WTC11 (cell line): ENCODE results near the gene SAMD8.

Experiments used
- KAT7 ChIP-seq: sonication (generic); formaldehyde crosslinking; IDR thresholded peaks from 2 replicates; pipeline ENCODE4 v1.8.1; 2023; ENCODE audit warnings: missing genetic modification reagents, mild to moderate bottlenecking, borderline replicate concordance
- SP1 ChIP-seq: sonication (generic); formaldehyde crosslinking; conservative IDR thresholded peaks from 2 replicates; pipeline ENCODE4 v1.8.1; 2022; ENCODE audit warnings: missing genetic modification reagents
- ZNF138 ChIP-seq: sonication (generic); formaldehyde crosslinking; conservative IDR thresholded peaks from 2 replicates; pipeline ENCODE4 v1.8.1; 2022; ENCODE audit warnings: mild to moderate bottlenecking, moderate library complexity, missing genetic modification reagents
- TF ChIP-seq, protein P1 (sequence below): fragments of 200-600 bp; IDR thresholded peaks from 2 replicates; pipeline ENCODE4 v1.8.0; 2022; ENCODE audit warnings: antibody characterized with exemption
- TF ChIP-seq, protein P2 (sequence below): sonication (generic); formaldehyde crosslinking; conservative IDR thresholded peaks from 2 replicates; pipeline ENCODE4 v1.8.1; 2022; ENCODE audit warnings: mild to moderate bottlenecking, missing genetic modification reagents
- TF ChIP-seq, protein P3 (sequence below): fragments of 250-450 bp; sonication (Bioruptor Pico); IDR thresholded peaks from 2 replicates; pipeline ENCODE4 v2.1.2; 2022; ENCODE audit warnings: mild to moderate bottlenecking, moderate library complexity
- TF ChIP-seq, protein P4 (sequence below): sonication (generic); formaldehyde crosslinking; IDR thresholded peaks from 2 replicates; pipeline ENCODE4 v1.8.0; 2023; ENCODE audit warnings: missing genetic modification reagents, mild to moderate bottlenecking, borderline replicate concordance

DNA sequence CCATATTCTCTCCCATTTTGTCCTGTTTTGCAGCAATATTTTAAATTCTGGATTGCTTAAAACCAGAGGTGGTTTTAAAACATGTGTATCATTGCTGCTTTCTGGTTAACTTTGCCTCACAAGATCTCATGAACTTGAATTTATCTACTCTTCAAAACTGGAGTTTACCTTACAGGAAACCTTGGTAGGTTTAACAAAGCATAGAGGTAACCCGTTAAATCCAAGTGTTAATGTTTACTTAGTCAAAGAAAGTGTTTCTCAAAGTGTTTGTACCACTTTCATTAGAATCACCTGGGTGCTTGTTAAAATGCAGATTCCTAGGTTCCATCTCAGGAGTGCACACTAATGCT, 55.1 kb downstream of the SAMD8 start:
- TF ChIP-seq ZNF138 (CRISPR knock-in tag) (no peak), SP1 (CRISPR knock-in tag) (no peak), KAT7 (CRISPR knock-in tag) (no peak)
- TF ChIP-seq, protein P1, sequence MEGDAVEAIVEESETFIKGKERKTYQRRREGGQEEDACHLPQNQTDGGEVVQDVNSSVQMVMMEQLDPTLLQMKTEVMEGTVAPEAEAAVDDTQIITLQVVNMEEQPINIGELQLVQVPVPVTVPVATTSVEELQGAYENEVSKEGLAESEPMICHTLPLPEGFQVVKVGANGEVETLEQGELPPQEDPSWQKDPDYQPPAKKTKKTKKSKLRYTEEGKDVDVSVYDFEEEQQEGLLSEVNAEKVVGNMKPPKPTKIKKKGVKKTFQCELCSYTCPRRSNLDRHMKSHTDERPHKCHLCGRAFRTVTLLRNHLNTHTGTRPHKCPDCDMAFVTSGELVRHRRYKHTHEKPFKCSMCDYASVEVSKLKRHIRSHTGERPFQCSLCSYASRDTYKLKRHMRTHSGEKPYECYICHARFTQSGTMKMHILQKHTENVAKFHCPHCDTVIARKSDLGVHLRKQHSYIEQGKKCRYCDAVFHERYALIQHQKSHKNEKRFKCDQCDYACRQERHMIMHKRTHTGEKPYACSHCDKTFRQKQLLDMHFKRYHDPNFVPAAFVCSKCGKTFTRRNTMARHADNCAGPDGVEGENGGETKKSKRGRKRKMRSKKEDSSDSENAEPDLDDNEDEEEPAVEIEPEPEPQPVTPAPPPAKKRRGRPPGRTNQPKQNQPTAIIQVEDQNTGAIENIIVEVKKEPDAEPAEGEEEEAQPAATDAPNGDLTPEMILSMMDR, result no peak
- TF ChIP-seq, protein P2, sequence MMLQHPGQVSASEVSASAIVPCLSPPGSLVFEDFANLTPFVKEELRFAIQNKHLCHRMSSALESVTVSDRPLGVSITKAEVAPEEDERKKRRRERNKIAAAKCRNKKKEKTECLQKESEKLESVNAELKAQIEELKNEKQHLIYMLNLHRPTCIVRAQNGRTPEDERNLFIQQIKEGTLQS (CRISPR knock-in tag), result no peak
- TF ChIP-seq, protein P3, sequence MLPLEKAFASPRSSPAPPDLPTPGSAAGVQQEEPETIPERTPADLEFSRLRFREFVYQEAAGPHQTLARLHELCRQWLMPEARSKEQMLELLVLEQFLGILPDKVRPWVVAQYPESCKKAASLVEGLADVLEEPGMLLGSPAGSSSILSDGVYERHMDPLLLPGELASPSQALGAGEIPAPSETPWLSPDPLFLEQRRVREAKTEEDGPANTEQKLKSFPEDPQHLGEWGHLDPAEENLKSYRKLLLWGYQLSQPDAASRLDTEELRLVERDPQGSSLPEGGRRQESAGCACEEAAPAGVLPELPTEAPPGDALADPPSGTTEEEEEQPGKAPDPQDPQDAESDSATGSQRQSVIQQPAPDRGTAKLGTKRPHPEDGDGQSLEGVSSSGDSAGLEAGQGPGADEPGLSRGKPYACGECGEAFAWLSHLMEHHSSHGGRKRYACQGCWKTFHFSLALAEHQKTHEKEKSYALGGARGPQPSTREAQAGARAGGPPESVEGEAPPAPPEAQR (CRISPR knock-in tag), result no peak
- TF ChIP-seq, protein P4, sequence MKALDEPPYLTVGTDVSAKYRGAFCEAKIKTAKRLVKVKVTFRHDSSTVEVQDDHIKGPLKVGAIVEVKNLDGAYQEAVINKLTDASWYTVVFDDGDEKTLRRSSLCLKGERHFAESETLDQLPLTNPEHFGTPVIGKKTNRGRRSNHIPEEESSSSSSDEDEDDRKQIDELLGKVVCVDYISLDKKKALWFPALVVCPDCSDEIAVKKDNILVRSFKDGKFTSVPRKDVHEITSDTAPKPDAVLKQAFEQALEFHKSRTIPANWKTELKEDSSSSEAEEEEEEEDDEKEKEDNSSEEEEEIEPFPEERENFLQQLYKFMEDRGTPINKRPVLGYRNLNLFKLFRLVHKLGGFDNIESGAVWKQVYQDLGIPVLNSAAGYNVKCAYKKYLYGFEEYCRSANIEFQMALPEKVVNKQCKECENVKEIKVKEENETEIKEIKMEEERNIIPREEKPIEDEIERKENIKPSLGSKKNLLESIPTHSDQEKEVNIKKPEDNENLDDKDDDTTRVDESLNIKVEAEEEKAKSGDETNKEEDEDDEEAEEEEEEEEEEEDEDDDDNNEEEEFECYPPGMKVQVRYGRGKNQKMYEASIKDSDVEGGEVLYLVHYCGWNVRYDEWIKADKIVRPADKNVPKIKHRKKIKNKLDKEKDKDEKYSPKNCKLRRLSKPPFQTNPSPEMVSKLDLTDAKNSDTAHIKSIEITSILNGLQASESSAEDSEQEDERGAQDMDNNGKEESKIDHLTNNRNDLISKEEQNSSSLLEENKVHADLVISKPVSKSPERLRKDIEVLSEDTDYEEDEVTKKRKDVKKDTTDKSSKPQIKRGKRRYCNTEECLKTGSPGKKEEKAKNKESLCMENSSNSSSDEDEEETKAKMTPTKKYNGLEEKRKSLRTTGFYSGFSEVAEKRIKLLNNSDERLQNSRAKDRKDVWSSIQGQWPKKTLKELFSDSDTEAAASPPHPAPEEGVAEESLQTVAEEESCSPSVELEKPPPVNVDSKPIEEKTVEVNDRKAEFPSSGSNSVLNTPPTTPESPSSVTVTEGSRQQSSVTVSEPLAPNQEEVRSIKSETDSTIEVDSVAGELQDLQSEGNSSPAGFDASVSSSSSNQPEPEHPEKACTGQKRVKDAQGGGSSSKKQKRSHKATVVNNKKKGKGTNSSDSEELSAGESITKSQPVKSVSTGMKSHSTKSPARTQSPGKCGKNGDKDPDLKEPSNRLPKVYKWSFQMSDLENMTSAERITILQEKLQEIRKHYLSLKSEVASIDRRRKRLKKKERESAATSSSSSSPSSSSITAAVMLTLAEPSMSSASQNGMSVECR, result no peak
